HEK293 (cell line): Measurements from ENCODE around the gene INTS6L.

Experiments used
- CTCF ChIA-PET: fragments of 350-600 bp; formaldehyde crosslinking; extraction: SDS; loops from one replicate; lab custom pipeline; 2021; ENCODE audit warnings: antibody characterized with exemption; lab: Yijun Ruan, JAX
- POLR2A ChIA-PET: fragments of 300-600 bp; formaldehyde crosslinking; extraction: SDS; loops from one replicate; lab custom pipeline; 2020; ENCODE audit warnings: antibody characterized with exemption, inconsistent platforms; lab: Yijun Ruan, JAX
- H3K27ac ChIP-seq: fragments of 200-500 bp; sonication (Bioruptor generic); 2 replicates; pipeline ENCODE4 v1.5.1; 2014; ENCODE audit warnings: low read depth, low read length, control low read depth, inconsistent platforms; ENCODE audit errors: extremely low read depth
- H3K36me3 ChIP-seq, 2 experiments: fragments of 200-500 bp in 1 of 2; sonication (Bioruptor generic) in 1 of 2; 1 replicate in 1 of 2; 2 replicates in 1 of 2; pipeline ENCODE4 v1.5.1; 2014 to 2017; ENCODE audit warnings: inconsistent platforms in 2 of 2, low read length in 2 of 2; ENCODE audit not compliant: control insufficient read depth in 2 of 2, insufficient read depth in 1 of 2
- H3K4me1 ChIP-seq: fragments of 200-500 bp; sonication (Bioruptor generic); 2 replicates; pipeline ENCODE4 v1.5.1; 2014; ENCODE audit warnings: mild to moderate bottlenecking, low read length, inconsistent platforms; ENCODE audit not compliant: control insufficient read depth, insufficient read depth
- H3K4me3 ChIP-seq: 2 replicates; pipeline ENCODE4 v1.5.1; 2011; ENCODE audit warnings: low read depth, mild to moderate bottlenecking, control low read depth, low read length, moderate library complexity
- H3K9me3 ChIP-seq: fragments of 200-500 bp; sonication (Bioruptor generic); 2 replicates; pipeline ENCODE4 v1.5.1; 2014; ENCODE audit warnings: low read depth, low read length, inconsistent platforms; ENCODE audit not compliant: control insufficient read depth, insufficient read depth
- KLF16 ChIP-seq: fragments of 450-650 bp; formaldehyde crosslinking; IDR thresholded peaks from 2 replicates; pipeline ENCODE4 v1.5.1; 2017; ENCODE audit warnings: missing biosample characterization, missing genetic modification characterization
- OSR2 ChIP-seq: fragments of 450-650 bp; formaldehyde crosslinking; IDR thresholded peaks from 2 replicates; pipeline ENCODE4 v1.5.1; 2016; ENCODE audit warnings: missing biosample characterization, missing genetic modification characterization
- OVOL3 ChIP-seq: fragments of 450-650 bp; formaldehyde crosslinking; IDR thresholded peaks from 2 replicates; pipeline ENCODE4 v1.5.1; 2016; ENCODE audit warnings: missing biosample characterization, missing genetic modification characterization
- PRDM6 ChIP-seq: fragments of 450-650 bp; formaldehyde crosslinking; IDR thresholded peaks from 2 replicates; pipeline ENCODE4 v1.5.1; 2017; ENCODE audit warnings: missing biosample characterization, missing genetic modification characterization
- ZFP37 ChIP-seq: fragments of 450-650 bp; formaldehyde crosslinking; IDR thresholded peaks from 2 replicates; pipeline ENCODE4 v1.5.1; 2016; ENCODE audit warnings: missing biosample characterization, missing genetic modification characterization
- ZFP41 ChIP-seq: fragments of 450-650 bp; formaldehyde crosslinking; IDR thresholded peaks from 2 replicates; pipeline ENCODE4 v1.5.1; 2016; ENCODE audit warnings: missing biosample characterization, missing genetic modification characterization, borderline replicate concordance
- ZNF10 ChIP-seq: fragments of 450-650 bp; formaldehyde crosslinking; IDR thresholded peaks from 2 replicates; pipeline ENCODE4 v1.5.1; 2017; ENCODE audit warnings: missing biosample characterization, missing genetic modification characterization
- ZNF114 ChIP-seq: fragments of 450-650 bp; formaldehyde crosslinking; IDR thresholded peaks from 2 replicates; pipeline ENCODE4 v1.5.0; 2017; ENCODE audit warnings: missing biosample characterization, missing genetic modification characterization
- ZNF133 ChIP-seq: fragments of 450-650 bp; formaldehyde crosslinking; IDR thresholded peaks from 2 replicates; pipeline ENCODE4 v1.5.1; 2016; ENCODE audit warnings: missing biosample characterization, missing genetic modification characterization
- ZNF398 ChIP-seq: fragments of 450-650 bp; formaldehyde crosslinking; IDR thresholded peaks from 2 replicates; pipeline ENCODE4 v1.5.1; 2017; ENCODE audit warnings: missing biosample characterization, missing genetic modification characterization
- ZNF521 ChIP-seq: fragments of 450-650 bp; formaldehyde crosslinking; IDR thresholded peaks from 2 replicates; pipeline ENCODE4 v1.5.1; 2017; ENCODE audit warnings: missing biosample characterization, mild to moderate bottlenecking, missing genetic modification characterization
- ZNF555 ChIP-seq: fragments of 450-650 bp; formaldehyde crosslinking; conservative IDR thresholded peaks from 2 replicates; pipeline ENCODE4 v1.5.1; 2017; ENCODE audit warnings: missing biosample characterization, mild to moderate bottlenecking, missing genetic modification characterization, inconsistent platforms
- ZNF701 ChIP-seq: fragments of 450-650 bp; formaldehyde crosslinking; IDR thresholded peaks from 2 replicates; pipeline ENCODE4 v1.5.1; 2016; ENCODE audit warnings: missing biosample characterization, missing genetic modification characterization
- ZNF704 ChIP-seq: fragments of 450-650 bp; formaldehyde crosslinking; IDR thresholded peaks from 2 replicates; pipeline ENCODE4 v1.5.1; 2016; ENCODE audit warnings: missing biosample characterization, missing genetic modification characterization
- TF ChIP-seq, protein P1 (sequence below): fragments of 450-650 bp; formaldehyde crosslinking; IDR thresholded peaks from 2 replicates; pipeline ENCODE4 v1.5.1; 2017; ENCODE audit warnings: missing biosample characterization, mild to moderate bottlenecking, missing genetic modification characterization, moderate library complexity
- TF ChIP-seq, protein P2 (sequence below): fragments of 450-650 bp; formaldehyde crosslinking; IDR thresholded peaks from 2 replicates; pipeline ENCODE4 v1.5.1; 2017; ENCODE audit warnings: missing biosample characterization, missing genetic modification characterization
- TF ChIP-seq, protein P3 (sequence below): fragments of 450-650 bp; formaldehyde crosslinking; IDR thresholded peaks from 2 replicates; pipeline ENCODE4 v1.5.1; 2016; ENCODE audit warnings: missing biosample characterization, missing genetic modification characterization, low read depth
- TF ChIP-seq, protein P4 (sequence below): fragments of 450-650 bp; formaldehyde crosslinking; IDR thresholded peaks from 2 replicates; pipeline ENCODE4 v1.5.1; 2016; ENCODE audit warnings: missing biosample characterization, missing genetic modification characterization

INTS6L gene

DNA sequence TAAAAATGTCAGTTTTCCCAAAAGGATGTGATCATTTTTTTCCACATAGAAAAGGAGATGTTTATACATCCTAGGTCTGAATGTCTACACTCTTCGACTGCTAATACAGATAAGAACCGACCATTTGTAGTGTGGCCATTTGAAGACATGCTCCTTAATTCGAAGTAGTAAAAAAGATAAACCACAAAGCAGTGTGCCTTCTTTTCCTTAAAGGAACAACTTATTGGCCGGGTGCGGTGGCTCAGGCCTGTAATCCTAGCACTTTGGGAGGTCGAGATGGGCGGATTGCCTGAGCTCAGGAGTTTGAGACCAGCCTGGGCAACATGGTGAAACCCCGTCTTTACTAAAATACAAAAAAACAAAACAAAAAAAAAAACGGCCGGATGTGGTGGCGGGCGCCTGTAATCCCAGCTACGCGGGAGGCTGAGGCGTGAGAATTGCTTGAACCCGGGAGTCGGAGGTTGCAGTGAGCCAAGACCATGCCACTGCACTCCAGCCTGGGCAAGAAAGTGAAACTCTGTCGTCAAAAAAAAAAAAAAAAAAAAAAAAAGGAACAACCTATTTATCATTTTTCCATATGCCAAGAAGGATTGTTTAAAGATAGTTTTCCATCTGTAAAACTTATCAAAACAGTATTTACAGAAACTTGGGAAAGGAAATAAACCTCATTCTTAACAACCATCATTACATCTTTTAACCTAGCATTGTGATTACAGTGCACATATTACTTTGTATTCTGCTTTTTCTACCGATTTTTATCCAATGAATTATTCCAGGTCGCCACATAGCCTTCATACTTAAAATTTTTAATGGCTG, 2.6 kb downstream of the INTS6L start:
- H3K36me3 ChIP-seq = no peaks in the 10 kb centered on the region
- no peak overlapping the region for H3K27ac ChIP-seq
- H3K4me3 ChIP-seq = no peak overlapping the region
- no peaks in the 10 kb centered on the region for H3K9me3 ChIP-seq
- TF ChIP-seq ZNF10 (tag by site-specific recombination) = 0 out of 2 replicates have a peak, but pooled peaks have one; percentile 13
- TF ChIP-seq, protein P1, sequence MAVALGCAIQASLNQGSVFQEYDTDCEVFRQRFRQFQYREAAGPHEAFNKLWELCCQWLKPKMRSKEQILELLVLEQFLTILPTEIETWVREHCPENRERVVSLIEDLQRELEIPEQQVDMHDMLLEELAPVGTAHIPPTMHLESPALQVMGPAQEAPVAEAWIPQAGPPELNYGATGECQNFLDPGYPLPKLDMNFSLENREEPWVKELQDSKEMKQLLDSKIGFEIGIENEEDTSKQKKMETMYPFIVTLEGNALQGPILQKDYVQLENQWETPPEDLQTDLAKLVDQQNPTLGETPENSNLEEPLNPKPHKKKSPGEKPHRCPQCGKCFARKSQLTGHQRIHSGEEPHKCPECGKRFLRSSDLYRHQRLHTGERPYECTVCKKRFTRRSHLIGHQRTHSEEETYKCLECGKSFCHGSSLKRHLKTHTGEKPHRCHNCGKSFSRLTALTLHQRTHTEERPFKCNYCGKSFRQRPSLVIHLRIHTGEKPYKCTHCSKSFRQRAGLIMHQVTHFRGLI (tag by site-specific recombination) = no peak
- peak; percentile 75 for TF ChIP-seq PRDM6 (tag by site-specific recombination)
- peaks cover 15% of the 10 kb centered on the region; the same call in 1 of the 2 replicates for H3K4me1 ChIP-seq
- ChIA-PET CTCF (interaction anchor here (0.8 kb wide), 1 partner anchor 21 kb away, joined by 4 read pairs; no protein-coding TSS in a partner anchor), POLR2A (interaction anchor here (1.1 to 2.3 kb wide), 2 partner anchors 9 to 32 kb away, joined by 3 to 19 read pairs; no protein-coding TSS in a partner anchor)

DNA sequence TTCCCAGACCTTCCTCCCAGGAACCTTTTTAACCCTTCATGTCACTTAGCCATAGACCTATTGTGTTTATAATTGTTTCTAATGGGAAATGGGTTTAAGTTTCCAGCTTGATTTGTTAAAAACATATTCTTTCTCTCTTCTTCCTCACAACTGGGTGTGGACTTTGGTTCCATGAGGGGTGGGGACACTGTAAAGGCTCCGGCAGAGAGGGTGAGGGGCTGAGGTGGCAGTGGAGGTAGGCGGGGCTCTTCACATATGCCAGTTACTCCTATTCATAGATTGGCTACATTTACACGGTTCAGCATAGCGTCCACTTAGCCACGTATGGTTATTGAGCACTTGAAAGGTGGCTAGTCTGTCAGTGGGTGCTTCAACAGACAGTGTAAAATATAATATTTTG, 7.8 kb downstream of the INTS6L start:
- Histone ChIP-seq H3K4me1 (peaks cover 15% of the 10 kb centered on the region; the same call in 1 of the 2 replicates), H3K27ac (no peak overlapping the region), H3K36me3 (no peaks in the 10 kb centered on the region), H3K9me3 (no peaks in the 10 kb centered on the region), H3K4me3 (no peak overlapping the region)
- ChIA-PET POLR2A (no interaction called here), CTCF (interaction anchor here (0.8 to 1.8 kb wide), 3 partner anchors 16 to 49 kb away, joined by 3 to 7 read pairs (median 3); no protein-coding TSS in a partner anchor)
- TF ChIP-seq ZNF133 (tag by site-specific recombination) (no peak), ZNF398 (tag by site-specific recombination) (no peak), ZNF701 (tag by site-specific recombination) (no peak), OVOL3 (no peak), OSR2 (tag by site-specific recombination) (no peak), ZFP41 (no peak), ZNF555 (tag by site-specific recombination) (no peak), ZNF704 (no peak), KLF16 (tag by site-specific recombination) (no peak), ZNF521 (tag by site-specific recombination) (no peak), ZFP37 (tag by site-specific recombination) (no peak), ZNF114 (tag by site-specific recombination) (no peak)
- TF ChIP-seq, protein P2, sequence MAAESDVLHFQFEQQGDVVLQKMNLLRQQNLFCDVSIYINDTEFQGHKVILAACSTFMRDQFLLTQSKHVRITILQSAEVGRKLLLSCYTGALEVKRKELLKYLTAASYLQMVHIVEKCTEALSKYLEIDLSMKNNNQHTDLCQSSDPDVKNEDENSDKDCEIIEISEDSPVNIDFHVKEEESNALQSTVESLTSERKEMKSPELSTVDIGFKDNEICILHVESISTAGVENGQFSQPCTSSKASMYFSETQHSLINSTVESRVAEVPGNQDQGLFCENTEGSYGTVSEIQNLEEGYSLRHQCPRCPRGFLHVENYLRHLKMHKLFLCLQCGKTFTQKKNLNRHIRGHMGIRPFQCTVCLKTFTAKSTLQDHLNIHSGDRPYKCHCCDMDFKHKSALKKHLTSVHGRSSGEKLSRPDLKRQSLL (tag by site-specific recombination) = no peak
- TF ChIP-seq, protein P3, sequence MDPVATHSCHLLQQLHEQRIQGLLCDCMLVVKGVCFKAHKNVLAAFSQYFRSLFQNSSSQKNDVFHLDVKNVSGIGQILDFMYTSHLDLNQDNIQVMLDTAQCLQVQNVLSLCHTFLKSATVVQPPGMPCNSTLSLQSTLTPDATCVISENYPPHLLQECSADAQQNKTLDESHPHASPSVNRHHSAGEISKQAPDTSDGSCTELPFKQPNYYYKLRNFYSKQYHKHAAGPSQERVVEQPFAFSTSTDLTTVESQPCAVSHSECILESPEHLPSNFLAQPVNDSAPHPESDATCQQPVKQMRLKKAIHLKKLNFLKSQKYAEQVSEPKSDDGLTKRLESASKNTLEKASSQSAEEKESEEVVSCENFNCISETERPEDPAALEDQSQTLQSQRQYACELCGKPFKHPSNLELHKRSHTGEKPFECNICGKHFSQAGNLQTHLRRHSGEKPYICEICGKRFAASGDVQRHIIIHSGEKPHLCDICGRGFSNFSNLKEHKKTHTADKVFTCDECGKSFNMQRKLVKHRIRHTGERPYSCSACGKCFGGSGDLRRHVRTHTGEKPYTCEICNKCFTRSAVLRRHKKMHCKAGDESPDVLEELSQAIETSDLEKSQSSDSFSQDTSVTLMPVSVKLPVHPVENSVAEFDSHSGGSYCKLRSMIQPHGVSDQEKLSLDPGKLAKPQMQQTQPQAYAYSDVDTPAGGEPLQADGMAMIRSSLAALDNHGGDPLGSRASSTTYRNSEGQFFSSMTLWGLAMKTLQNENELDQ (tag by site-specific recombination) = no peak
- TF ChIP-seq, protein P4, sequence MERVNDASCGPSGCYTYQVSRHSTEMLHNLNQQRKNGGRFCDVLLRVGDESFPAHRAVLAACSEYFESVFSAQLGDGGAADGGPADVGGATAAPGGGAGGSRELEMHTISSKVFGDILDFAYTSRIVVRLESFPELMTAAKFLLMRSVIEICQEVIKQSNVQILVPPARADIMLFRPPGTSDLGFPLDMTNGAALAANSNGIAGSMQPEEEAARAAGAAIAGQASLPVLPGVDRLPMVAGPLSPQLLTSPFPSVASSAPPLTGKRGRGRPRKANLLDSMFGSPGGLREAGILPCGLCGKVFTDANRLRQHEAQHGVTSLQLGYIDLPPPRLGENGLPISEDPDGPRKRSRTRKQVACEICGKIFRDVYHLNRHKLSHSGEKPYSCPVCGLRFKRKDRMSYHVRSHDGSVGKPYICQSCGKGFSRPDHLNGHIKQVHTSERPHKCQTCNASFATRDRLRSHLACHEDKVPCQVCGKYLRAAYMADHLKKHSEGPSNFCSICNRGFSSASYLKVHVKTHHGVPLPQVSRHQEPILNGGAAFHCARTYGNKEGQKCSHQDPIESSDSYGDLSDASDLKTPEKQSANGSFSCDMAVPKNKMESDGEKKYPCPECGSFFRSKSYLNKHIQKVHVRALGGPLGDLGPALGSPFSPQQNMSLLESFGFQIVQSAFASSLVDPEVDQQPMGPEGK (tag by site-specific recombination) = no peak
